ENCODE results near the gene NHSL2.

GRCh38 chrX:72073633-72074032, 163.0 kb downstream of the NHSL2 start:
- no peak for TF ChIP-seq CTCF (IDR thresholded peaks at IDR 0.05)
- TF ChIP-seq POLR2AphosphoS5 (IDR thresholded peaks at IDR 0.05) = no peak
- no peak for TF ChIP-seq POLR2A (IDR thresholded peaks at IDR 0.05; ENCODE audit: low read depth)

All from esophagus muscularis mucosa (tissue), 3 donors.